Subcutaneous adipose tissue (tissue), 4 donors: ENCODE data around the gene TNIP1. TPM values are rescaled to one million over a fixed set of nuclear protein-coding genes. Genes with fewer than 3 reads are reported as not detected.

Experiments
- CTCF ChIP-seq: fragments of 450-650 bp; IDR thresholded peaks from one replicate; pipeline ENCODE4 v1.5.1; 2016; ENCODE audit warnings: low read depth, mild to moderate bottlenecking, control low read depth, antibody characterized with exemption, moderate library complexity
- total RNA-seq, 4 donors: library from RNA; depleted of rRNA; stranded (reverse); fragments of >200 nt; gene quantifications; one replicate each; pipeline ENCODE4 v1.1.0, GENCODE V29; 2016

The TNIP1 gene
- total RNA-seq, 4 donors from 2014 or later = 97.1 to 376 (median 190) TPM

GRCh38 chr5:151077419-151077818, 3.4 kb downstream of the TNIP1 start:
- TF ChIP-seq CTCF = no peak

DNA sequence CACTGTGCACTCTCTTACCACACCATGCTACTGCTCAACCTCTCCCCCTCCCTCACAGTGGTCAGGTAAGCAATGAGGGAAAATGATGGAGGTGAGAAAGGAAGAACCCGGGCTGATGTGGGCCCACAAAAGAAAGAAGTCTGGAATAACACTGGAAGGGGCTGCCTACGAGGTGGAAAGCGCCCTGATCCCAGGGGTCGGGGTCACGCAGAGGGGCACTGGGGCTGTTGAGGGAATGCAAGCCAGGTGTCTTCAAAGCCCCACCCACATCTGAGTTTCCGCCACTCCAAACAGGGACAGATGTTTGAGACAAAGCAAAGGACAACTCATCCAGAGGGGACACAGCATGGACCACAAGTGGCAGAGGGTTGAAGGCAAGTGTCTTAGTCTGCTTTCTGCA, 4.2 kb downstream of the TNIP1 start:
- TF ChIP-seq CTCF = no peak

DNA sequence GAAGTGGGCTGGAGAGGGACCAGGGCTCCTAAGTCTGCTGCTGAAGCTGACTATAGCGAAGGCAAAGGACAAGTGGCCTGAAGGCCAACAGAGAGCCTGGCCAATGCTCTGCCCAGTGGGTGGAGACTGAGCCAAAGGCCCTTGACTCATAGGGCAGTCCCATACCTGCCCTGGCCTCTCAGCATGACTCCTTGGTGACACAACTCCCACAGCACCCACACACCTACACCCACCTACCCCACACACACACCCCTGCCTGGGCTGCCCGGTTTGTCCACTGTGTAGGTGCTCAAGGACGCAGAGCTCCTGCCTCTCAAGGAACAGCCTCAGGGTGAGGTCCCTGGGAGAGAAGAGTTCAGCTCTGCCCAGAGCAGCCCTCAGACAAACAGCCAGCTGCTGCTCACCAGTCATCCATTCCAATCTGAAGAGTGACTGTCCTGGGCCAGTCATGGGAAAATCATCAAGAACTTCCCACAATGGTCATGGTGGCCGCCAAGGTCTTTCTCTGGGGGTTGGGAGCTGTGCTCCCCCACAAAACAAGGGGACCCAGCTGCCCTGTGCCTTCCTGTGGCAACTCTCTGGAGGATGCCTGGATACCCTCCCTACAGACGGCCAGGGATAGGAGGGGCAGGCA, 5.0 kb downstream of the TNIP1 start:
- no peak for TF ChIP-seq CTCF

- TF ChIP-seq CTCF = no peak
These were observed 6.3 kb downstream of the TNIP1 start for GRCh38 chr5:151074557-151074956.

DNA sequence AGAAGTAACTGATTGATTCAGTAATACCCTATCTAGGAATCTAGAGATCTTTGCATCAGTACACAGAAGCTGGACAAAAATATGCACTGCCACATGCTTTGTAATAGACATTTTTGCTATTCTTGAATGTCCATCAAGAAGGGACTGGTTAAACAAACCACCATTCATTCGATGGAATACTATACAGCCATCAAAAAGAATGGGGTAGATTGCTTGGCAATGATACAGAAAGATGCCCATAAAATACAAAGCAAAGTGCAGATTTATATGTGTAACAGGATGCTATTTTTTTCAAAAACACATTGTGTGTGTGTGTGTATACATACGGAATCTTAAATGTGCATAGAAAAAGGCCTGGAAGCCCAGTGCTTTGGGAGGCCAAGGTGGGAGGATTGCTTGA, 7.6 kb downstream of the TNIP1 start:
- no peak for TF ChIP-seq CTCF

DNA sequence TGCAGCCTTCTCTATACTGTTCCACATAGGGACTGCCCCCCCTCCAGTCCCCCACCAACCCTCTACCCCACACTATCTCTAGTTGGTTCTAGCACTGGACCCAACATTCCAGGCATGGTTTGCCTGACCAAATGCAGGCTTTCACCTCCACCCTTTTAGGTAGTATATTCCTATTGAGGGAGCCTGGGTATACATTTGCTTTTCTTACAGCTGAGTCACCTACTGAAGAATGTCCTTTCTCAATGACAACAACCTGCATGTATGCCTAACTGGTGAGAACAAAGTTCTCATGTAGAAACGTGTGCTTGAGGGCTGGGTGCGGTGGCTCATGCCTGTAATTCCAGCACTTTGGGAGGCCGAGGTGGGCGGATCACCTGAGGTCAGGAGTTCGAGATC, 8.2 kb downstream of the TNIP1 start:
- no peak for TF ChIP-seq CTCF

DNA sequence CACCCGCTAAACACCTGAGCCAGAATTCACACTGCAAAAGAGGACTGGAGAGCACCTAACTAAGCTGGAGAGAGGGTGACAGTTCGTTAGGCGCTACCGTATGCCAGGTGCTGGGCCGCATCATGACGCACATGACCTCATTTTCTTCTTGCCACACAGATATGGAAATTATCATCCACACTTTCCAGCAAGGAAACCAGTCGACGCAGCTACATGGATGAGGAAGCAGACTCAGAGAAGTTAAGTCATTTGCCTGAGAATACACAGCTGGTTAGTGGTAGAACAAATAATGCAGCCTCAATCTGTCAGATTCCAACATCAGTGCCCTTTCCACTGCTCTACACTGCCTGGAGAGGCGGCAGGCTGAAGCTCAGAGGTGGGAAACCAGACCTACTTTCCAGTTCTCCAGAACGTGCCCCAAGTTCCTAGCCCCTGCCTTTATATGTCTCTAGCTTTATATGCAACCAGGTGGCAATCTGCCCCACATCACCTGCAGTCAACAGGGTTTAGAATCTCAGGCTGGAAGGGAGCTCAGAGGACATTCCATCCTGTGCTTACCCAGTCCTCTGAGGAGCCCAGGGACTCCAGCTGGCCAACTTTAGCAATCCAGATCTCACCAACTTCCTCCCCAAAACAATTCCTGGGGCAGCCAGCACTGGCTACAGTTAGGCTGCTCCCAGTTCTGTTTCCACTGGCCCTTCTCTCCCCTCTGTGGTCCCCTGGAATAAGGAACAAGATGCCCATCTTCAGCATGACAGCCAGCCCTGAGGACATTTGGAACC, 8.8 kb downstream of the TNIP1 start:
- TF ChIP-seq CTCF = no peak
